ENCODE data around the gene ASIC2.
"Not testable (repeated sequence)": the region's sequence is repeated elsewhere in the genome, so short reads cannot be mapped to it uniquely, and the experiment has no call there.

Gene ASIC2

GRCh38 chr17:32992321-32993033 lies 300.6 kb downstream of the ASIC2 start:
- no peak overlapping the region for H3K27ac ChIP-seq
- TF ChIP-seq, protein P1, sequence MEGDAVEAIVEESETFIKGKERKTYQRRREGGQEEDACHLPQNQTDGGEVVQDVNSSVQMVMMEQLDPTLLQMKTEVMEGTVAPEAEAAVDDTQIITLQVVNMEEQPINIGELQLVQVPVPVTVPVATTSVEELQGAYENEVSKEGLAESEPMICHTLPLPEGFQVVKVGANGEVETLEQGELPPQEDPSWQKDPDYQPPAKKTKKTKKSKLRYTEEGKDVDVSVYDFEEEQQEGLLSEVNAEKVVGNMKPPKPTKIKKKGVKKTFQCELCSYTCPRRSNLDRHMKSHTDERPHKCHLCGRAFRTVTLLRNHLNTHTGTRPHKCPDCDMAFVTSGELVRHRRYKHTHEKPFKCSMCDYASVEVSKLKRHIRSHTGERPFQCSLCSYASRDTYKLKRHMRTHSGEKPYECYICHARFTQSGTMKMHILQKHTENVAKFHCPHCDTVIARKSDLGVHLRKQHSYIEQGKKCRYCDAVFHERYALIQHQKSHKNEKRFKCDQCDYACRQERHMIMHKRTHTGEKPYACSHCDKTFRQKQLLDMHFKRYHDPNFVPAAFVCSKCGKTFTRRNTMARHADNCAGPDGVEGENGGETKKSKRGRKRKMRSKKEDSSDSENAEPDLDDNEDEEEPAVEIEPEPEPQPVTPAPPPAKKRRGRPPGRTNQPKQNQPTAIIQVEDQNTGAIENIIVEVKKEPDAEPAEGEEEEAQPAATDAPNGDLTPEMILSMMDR (conservative IDR thresholded peaks at IDR 0.05), result no peak

DNA sequence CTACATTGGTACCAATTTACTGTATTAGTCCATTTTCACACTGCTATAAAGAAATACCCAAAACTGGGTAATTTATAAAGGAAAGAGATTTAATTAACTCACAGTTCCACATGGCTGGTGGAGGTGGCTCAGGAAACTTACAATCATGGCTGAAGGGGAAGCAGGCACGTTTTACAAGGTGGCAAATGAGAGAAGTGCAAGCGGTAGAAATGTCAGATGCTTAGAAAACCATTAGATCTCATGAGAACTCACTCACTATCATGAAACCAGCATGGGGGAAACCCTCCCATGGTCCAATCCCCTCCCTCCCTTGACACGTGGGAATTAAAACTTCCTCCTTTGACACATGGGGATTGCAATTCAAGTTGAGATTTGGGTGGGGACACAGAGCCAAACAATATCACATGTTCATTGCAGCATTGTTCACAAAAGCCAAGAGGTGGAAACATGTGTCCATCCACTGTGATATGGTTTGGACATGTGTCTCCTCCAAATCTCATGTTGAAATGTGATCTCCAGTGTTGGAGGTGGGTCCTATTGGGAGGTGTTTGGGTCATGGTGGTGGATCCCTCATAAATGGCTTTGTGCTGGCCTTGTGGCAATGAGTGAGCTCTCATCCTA lies 304.5 kb downstream of the ASIC2 start:
- H3K27ac ChIP-seq, result no peak overlapping the region
- TF ChIP-seq, protein P1 (conservative IDR thresholded peaks at IDR 0.05), result no peak

DNA sequence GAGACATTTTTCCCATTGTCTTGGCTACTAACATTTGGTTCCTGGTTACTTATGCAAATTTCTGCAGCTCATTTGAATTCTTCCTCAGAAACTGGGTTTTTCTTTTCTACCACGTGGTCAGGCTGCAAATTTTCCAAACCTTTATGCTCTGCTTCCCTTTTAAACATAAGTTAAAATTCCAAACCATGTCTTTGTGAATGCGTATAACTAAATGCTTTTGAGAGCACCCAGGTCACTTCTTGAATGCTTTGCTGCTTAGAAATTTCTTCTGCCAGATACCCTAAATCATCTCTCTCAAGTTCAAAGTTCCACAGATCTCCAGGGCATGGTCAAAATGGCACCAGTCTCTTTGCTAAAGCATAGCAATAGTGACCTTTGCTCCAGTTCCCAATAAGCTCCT lies 305.2 kb downstream of the ASIC2 start:
- H3K27ac ChIP-seq, result not testable (repeated sequence)

DNA sequence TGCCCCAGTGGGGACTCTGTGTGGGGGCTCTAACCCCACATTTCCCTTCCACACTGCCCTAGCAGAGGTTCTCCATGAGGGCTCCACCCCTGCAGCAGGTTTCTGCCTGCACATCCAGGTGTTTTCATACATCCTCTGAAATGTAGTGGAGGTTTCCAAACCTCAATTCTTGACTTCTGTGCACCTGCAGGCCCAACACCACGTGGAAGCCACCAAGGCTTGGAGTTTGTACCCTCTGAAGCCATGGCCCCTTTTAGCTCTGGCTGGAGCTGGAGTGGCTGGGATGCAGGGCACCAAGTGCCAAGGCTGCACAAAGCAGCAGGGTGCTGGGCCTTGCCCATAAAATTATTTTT lies 305.7 kb downstream of the ASIC2 start:
- not testable (repeated sequence) for H3K27ac ChIP-seq

DNA sequence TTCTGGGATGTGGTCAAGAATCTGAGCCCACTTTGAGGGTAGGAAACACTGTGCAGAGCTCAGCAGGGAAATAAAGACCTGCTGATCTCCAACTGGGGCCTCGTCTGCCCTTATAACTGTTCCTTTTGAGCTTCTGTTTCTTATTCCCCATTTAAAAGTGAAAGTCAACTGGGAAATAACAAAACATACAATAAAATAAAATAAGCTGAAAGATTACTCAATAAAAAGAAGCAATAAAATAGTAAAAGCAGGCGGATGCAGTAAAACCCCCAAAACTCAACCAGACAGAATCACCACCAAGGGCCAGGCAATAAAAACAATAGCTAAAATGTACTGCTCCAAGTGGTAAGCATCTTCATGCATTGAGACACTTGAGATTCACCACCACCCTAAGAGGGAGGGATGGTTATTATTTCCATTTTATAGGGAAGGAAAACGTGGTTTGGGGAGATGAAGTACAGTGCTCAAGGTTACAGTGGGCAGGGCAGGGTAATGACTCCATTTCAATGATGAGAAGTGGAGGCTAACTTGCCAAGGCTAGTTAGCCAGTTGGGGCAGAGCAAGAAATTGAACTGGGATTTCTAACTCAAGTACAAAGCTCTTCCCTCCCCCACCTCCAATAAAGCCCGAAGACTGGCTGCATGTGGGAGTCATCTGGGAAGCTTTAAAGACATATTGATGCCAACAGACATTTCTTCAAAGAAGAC lies 307.9 kb downstream of the ASIC2 start:
- H3K27ac ChIP-seq, result no peak overlapping the region
- TF ChIP-seq, protein P1 (conservative IDR thresholded peaks at IDR 0.05), result no peak

- H3K27ac ChIP-seq, result not testable (repeated sequence)
These were observed 311.5 kb downstream of the ASIC2 start for GRCh38 chr17:32981611-32982010.

DNA sequence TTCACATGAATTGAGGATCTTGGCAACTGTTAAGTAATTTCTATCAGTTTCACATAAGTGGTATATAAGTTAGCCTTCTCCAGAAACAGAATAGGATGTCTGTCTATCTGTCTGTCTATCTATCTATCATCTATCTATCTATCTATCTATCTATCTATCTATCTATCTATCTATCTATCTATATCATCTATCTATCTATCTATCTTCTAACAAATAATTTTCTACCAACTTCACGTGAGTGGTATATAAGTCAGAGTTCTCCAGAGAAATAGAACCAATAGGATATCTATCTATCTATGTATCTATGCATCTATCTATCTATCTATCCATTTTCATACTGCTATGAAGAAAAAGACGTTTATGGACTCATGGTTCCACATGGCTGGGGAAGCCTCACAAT lies 312.9 kb downstream of the ASIC2 start:
- TF ChIP-seq, protein P1 (conservative IDR thresholded peaks at IDR 0.05), result no peak
- H3K27ac ChIP-seq, result no peak overlapping the region

GRCh38 chr17:32976605-32977004 lies 316.5 kb downstream of the ASIC2 start:
- H3K27ac ChIP-seq, result no peak overlapping the region

DNA sequence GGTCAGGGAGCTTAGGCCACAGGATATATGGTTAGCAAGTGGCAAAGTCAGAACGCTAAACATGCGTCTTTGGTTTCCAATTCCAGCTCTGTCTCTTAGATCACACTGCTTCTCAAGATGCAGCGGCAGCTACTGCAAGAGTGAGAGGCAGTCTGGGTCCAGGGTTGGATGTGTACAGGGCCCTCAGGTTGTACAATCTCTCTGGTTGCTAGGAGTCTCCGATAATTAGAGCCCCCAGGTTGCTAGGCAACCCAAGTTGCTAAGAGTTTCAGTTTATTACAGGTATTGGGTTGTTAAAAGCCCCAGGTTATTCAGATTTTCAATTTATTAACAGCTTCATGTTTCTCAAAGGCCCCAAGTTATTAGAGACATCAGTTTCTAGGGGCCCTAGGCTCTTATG lies 317.0 kb downstream of the ASIC2 start:
- H3K27ac ChIP-seq, result no peak overlapping the region
- TF ChIP-seq, protein P1 (conservative IDR thresholded peaks at IDR 0.05), result no peak

More at GRCh38 chr17:32976605-32977004, 316.5 kb downstream of the ASIC2 start:
- TF ChIP-seq, protein P1 (conservative IDR thresholded peaks at IDR 0.05), result no peak
